PC-3 (cell line): Measurements from ENCODE around the gene PPT1. TPM values are rescaled to one million over a fixed set of nuclear protein-coding genes. Genes with fewer than 3 reads are reported as not detected.

Experiments used
- ATAC-seq: fragments of 200-7000 bp; cut with Tn5 transposase; 2 replicates; pipeline ENCODE4 v1.9.1; 2020; ENCODE audit warnings: mild to moderate bottlenecking, moderate library complexity
- BruUV-seq: library from RNA; stranded (reverse); fragments of 400-500 nt; replicated peaks from 2 replicates; lab custom pipeline; 2021; lab: Mats Ljungman, UMichigan
- CTCF ChIA-PET: fragments of 300-600 bp; sonication (Branson Sonifier 250); formaldehyde crosslinking; loops from one replicate; lab custom pipeline; 2022; ENCODE audit warnings: antibody characterized with exemption; lab: Charles Lee
- POLR2A ChIA-PET: fragments of 300-600 bp; sonication (Branson Sonifier 250); formaldehyde crosslinking; loops from one replicate; lab custom pipeline; 2022; ENCODE audit warnings: antibody characterized with exemption; ENCODE audit not compliant: unreplicated experiment; lab: Charles Lee
- DNase-seq: peaks from one replicate; pipeline ENCODE4 v3.0.0-alpha.2; 2015
- H2AFZ ChIP-seq: fragments of 300-600 bp; sonication (generic); 2 replicates; pipeline ENCODE4 v1.6.0; 2016; ENCODE audit warnings: antibody characterized with exemption, low read length
- H3F3A ChIP-seq: fragments of 300-600 bp; sonication (generic); one replicate; pipeline ENCODE4 v1.6.0; 2017; ENCODE audit warnings: antibody characterized with exemption, low read length, control low read depth, mild to moderate bottlenecking; ENCODE audit not compliant: unreplicated experiment
- H3K27ac ChIP-seq: fragments of 300-600 bp; sonication (generic); 2 replicates; pipeline ENCODE4 v1.5.1; 2016; ENCODE audit warnings: mild to moderate bottlenecking, low read length
- H3K27me3 ChIP-seq: fragments of 300-600 bp; sonication (generic); 2 replicates; pipeline ENCODE4 v1.6.1; 2016; ENCODE audit warnings: low read length, mixed read lengths
- H3K36me3 ChIP-seq: fragments of 300-600 bp; sonication (generic); 2 replicates; pipeline ENCODE4 v1.6.1; 2016; ENCODE audit warnings: low read depth, mixed run types, low read length, mixed read lengths
- H3K4me1 ChIP-seq: fragments of 300-600 bp; sonication (generic); 2 replicates; pipeline ENCODE4 v1.5.1; 2016; ENCODE audit warnings: low read length; ENCODE audit not compliant: insufficient read depth
- H3K4me2 ChIP-seq: fragments of 300-600 bp; sonication (generic); 2 replicates; pipeline ENCODE4 v1.6.0; 2016; ENCODE audit warnings: low read length
- H3K4me3 ChIP-seq: fragments of 300-600 bp; sonication (generic); 2 replicates; pipeline ENCODE4 v1.5.1; 2016; ENCODE audit warnings: mild to moderate bottlenecking, low read length, mixed read lengths
- H3K79me2 ChIP-seq: fragments of 300-600 bp; sonication (generic); 2 replicates; pipeline ENCODE4 v1.6.1; 2017; ENCODE audit warnings: low read length, mixed read lengths
- H3K9ac ChIP-seq: fragments of 300-600 bp; sonication (generic); 2 replicates; pipeline ENCODE4 v1.6.0; 2016; ENCODE audit warnings: mild to moderate bottlenecking, low read length
- H3K9me2 ChIP-seq: fragments of 300-600 bp; sonication (generic); replicated peaks from 2 replicates; pipeline ENCODE4 v1.6.1; 2016; ENCODE audit warnings: mixed run types, low read length, mixed read lengths
- H3K9me3 ChIP-seq: fragments of 300-600 bp; sonication (generic); 2 replicates; pipeline ENCODE4 v1.6.1; 2016; ENCODE audit warnings: low read length, mixed read lengths
- H4K20me1 ChIP-seq: fragments of 300-600 bp; sonication (generic); 2 replicates; pipeline ENCODE4 v1.6.1; 2016; ENCODE audit warnings: low read length, mixed read lengths
- EZH2 ChIP-seq: fragments of 300-600 bp; sonication (generic); IDR thresholded peaks from one replicate; pipeline ENCODE4 v1.6.1; 2017; ENCODE audit warnings: antibody characterized with exemption, mild to moderate bottlenecking, low read length; ENCODE audit not compliant: unreplicated experiment
- EZH2phosphoT487 ChIP-seq: fragments of 300-600 bp; sonication (generic); IDR thresholded peaks from 2 replicates; pipeline ENCODE4 v1.6.1; 2018; ENCODE audit warnings: mild to moderate bottlenecking, antibody characterized with exemption, low read length, borderline replicate concordance
- intact Hi-C: fragments of 100-400 bp; cut with micrococcal nuclease; formaldehyde crosslinking; loops from 2 replicates; pipeline ENCODE4 v1.9.0; 2023
- total RNA-seq: library from RNA; depleted of rRNA; stranded (reverse); fragments of >200 nt; gene quantifications from 2 replicates; pipeline ENCODE4 v1.2.3, GENCODE V29; 2014
- TF ChIP-seq, protein P1 (sequence below): fragments of 300-600 bp; sonication (generic); conservative IDR thresholded peaks from 2 replicates; pipeline ENCODE4 v1.5.1; 2017; ENCODE audit warnings: antibody characterized with exemption, low read depth, mild to moderate bottlenecking, low read length

Gene PPT1
- total RNA-seq, 1 experiment from 2014 or later, result 72.9 TPM

DNA sequence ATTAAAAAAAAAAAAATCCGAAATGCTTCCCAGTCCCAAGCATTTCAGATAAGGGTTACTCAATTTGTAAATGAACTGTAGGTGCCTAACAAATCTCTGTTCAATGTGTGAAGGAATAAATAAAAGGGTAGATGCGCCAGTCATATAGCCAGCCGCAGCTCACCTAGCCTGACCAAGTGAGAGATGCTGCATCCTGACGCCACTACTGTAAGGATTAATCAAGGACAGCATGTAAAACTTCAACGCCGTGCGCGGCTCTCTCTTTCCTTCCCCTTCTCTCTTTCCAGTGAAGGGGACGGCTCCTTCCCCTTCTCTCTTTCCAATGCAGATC is 441 bp downstream of the PPT1 start:
- peak overlapping the region; percentile 67 for H3K9ac ChIP-seq
- peak overlapping the region; percentile 13; the same call in 1 of the 2 replicates for H3K27ac ChIP-seq
- peak overlapping the region; percentile 90 for H3K4me2 ChIP-seq
- CTCF ChIA-PET, result no interaction called here
- no peaks in the 10 kb centered on the region for H3F3A ChIP-seq
- H3K9me3 ChIP-seq, result no peaks in the 10 kb centered on the region
- ATAC-seq, result peak; percentile 40
- H3K9me2 ChIP-seq, result no peaks in the 10 kb centered on the region
- H2AFZ ChIP-seq, result peak overlapping the region; percentile 98
- H3K79me2 ChIP-seq, result peaks cover 45% of the 10 kb centered on the region
- intact Hi-C loops, result no loop called here
- no peaks in the 10 kb centered on the region for H4K20me1 ChIP-seq
- H3K4me3 ChIP-seq, result peak overlapping the region; percentile 85
- TF ChIP-seq EZH2 (no peak), EZH2phosphoT487 (no peak)
- TF ChIP-seq, protein P1, sequence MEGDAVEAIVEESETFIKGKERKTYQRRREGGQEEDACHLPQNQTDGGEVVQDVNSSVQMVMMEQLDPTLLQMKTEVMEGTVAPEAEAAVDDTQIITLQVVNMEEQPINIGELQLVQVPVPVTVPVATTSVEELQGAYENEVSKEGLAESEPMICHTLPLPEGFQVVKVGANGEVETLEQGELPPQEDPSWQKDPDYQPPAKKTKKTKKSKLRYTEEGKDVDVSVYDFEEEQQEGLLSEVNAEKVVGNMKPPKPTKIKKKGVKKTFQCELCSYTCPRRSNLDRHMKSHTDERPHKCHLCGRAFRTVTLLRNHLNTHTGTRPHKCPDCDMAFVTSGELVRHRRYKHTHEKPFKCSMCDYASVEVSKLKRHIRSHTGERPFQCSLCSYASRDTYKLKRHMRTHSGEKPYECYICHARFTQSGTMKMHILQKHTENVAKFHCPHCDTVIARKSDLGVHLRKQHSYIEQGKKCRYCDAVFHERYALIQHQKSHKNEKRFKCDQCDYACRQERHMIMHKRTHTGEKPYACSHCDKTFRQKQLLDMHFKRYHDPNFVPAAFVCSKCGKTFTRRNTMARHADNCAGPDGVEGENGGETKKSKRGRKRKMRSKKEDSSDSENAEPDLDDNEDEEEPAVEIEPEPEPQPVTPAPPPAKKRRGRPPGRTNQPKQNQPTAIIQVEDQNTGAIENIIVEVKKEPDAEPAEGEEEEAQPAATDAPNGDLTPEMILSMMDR, result no peak
- TSS peak; percentile 72 for BruUV-seq
- no peaks in the 10 kb centered on the region for H3K27me3 ChIP-seq
- peaks cover 16% of the 10 kb centered on the region for H3K36me3 ChIP-seq
- DNase-seq, result no peak
- H3K4me1 ChIP-seq, result peaks cover 26% of the 10 kb centered on the region
- POLR2A ChIA-PET, result no interaction called here

DNA sequence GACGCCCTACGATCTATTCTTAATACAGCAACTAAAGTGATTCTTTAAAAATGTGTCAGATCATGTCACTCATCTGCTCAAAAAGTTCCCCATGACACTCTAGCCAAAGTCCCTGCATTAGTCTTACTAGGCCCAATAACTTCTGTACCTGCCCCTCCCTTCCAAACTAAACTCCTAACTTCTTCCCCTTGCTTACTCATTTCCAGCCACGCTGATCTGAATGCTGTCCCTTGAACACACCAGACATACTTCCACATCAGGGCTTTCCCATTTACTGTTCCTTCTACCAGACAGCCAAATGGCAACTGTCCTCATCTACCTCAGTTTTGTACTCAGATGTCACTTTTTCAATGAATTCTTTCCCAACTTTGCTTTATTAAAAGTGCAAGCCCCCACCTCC is 1.2 kb downstream of the PPT1 start:
- intact Hi-C loops, result no loop called here
- Histone ChIP-seq H3K4me2 (peak overlapping the region; percentile 90), H3K79me2 (peaks cover 45% of the 10 kb centered on the region), H3K4me3 (peak overlapping the region; percentile 85), H3K4me1 (peaks cover 26% of the 10 kb centered on the region), H3K9me2 (no peaks in the 10 kb centered on the region), H3K9me3 (no peaks in the 10 kb centered on the region), H3K27ac (no peak overlapping the region), H3K36me3 (peaks cover 22% of the 10 kb centered on the region), H4K20me1 (no peaks in the 10 kb centered on the region), H2AFZ (no peak overlapping the region), H3F3A (no peaks in the 10 kb centered on the region), H3K9ac (no peak overlapping the region), H3K27me3 (no peaks in the 10 kb centered on the region)
- TF ChIP-seq EZH2 (no peak), EZH2phosphoT487 (no peak)
- TF ChIP-seq, protein P1, result no peak
- CTCF ChIA-PET, result no interaction called here
- POLR2A ChIA-PET, result no interaction called here
- no TSS peak for BruUV-seq
- no peak for ATAC-seq
- no peak for DNase-seq

DNA sequence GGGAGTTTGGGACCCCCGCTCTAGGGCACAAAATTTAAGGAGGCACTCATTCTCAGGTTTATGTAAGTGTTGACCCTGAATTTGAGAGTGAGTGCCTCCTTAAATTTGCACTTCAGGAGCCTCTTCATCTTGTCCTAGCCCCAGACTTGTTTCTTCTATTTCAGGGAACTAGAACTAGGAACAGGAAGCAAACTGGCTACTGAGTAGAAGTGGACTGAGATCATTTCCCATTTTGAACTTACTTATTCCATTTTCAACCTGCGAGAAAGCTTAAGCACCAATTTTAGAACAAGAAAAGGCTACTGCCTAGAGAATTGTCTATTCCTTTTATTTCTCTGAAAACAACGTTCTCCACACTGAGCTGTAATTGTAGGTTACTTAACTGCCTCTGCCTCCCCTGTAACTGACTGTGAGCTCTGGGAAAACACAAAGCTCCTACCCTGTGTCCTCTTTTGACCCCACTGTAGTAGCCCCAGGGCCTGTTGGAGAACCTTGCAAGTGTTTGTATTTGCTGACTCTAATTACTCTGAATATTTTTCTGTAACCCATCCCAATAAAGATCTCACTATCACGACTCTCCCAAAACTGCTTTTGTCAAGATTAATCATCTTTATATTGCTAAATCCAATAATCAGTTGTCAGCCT is 2.5 kb downstream of the PPT1 start:
- Histone ChIP-seq H3K4me2 (no peak overlapping the region), H3K9me3 (no peaks in the 10 kb centered on the region), H2AFZ (no peak overlapping the region), H4K20me1 (no peaks in the 10 kb centered on the region), H3F3A (no peaks in the 10 kb centered on the region), H3K27ac (no peak overlapping the region), H3K4me1 (peaks cover 26% of the 10 kb centered on the region), H3K79me2 (peaks cover 45% of the 10 kb centered on the region), H3K4me3 (no peak overlapping the region), H3K27me3 (no peaks in the 10 kb centered on the region), H3K9ac (no peak overlapping the region), H3K36me3 (peaks cover 34% of the 10 kb centered on the region), H3K9me2 (no peaks in the 10 kb centered on the region)
- BruUV-seq, result no TSS peak
- ChIA-PET CTCF (no interaction called here), POLR2A (no interaction called here)
- DNase-seq, result no peak
- TF ChIP-seq EZH2, result no peak
- no peak for TF ChIP-seq EZH2phosphoT487
- TF ChIP-seq, protein P1, result no peak
- intact Hi-C loops, result no loop called here
- ATAC-seq, result no peak
